ENCODE measurements around the gene CENPW. TPM values are rescaled to one million over a fixed set of nuclear protein-coding genes. Genes with fewer than 3 reads are reported as not detected.
A peak's percentile ranks its signal among the peaks of the same experiment; 100 is the strongest.

The CENPW gene
- 1 to 10 TPM in 2 of 4 donors, under 1 TPM in 1, not detected in 1; 0.83 to 4.2 (median 1.7) TPM for total RNA-seq

- H3K4me1 ChIP-seq = peaks cover 5 to 16% (median 13%) of the 10 kb centered on the region in 4 donors
- H3K36me3 ChIP-seq = no peaks in the 10 kb centered on the region
- H3K27me3 ChIP-seq = no peaks in the 10 kb centered on the region
- DNase-seq (ENCODE audit: extremely low spot score) = peak; percentile 99
- no peaks in the 10 kb centered on the region for H3K9me3 ChIP-seq
- TF ChIP-seq POLR2AphosphoS5 (IDR thresholded peaks at IDR 0.05) (peak; percentile 42 to 68), CTCF (IDR thresholded peaks at IDR 0.05) (no peak)
- peak within 1 kb of the TSS; percentile 58 to 72 (median 65) for H3K4me3 ChIP-seq
- intact Hi-C loops (cut with DNase I) = loop anchor here (5.0 kb wide), 1 partner anchor 777 kb away; the partner anchor contains the start of gene RSPO3
- 2% methylated on average over 40 of the region's 46 CpGs for WGBS
- H3K27ac ChIP-seq (replicated peaks in 1 of 4) = peak within 1 kb of the TSS; percentile 36 to 74 (median 57)
Observed at GRCh38 chr6:126339796-126340609, at the start of gene CENPW. Gene CENPW, plus strand, starts transcription at chr6:126340115. Its CDS starts 159 bp downstream, at chr6:126340274.

- H3K27ac ChIP-seq (replicated peaks in 1 of 4) = no peak overlapping the region
- H3K36me3 ChIP-seq = no peaks in the 10 kb centered on the region
- no peak overlapping the region for H3K4me3 ChIP-seq
- TF ChIP-seq POLR2AphosphoS5 (IDR thresholded peaks at IDR 0.05) (no peak), CTCF (IDR thresholded peaks at IDR 0.05) (no peak), POLR2A (IDR thresholded peaks at IDR 0.05; ENCODE audit: low read depth) (no peak), EP300 (IDR thresholded peaks at IDR 0.05) (no peak)
- H3K4me1 ChIP-seq = no peaks in the 10 kb centered on the region
- H3K9me3 ChIP-seq = no peaks in the 10 kb centered on the region
- intact Hi-C loops (cut with DNase I) = no loop called here
- no peak for DNase-seq (ENCODE audit: extremely low spot score)
- H3K27me3 ChIP-seq = no peaks in the 10 kb centered on the region
Observed at GRCh38 chr6:126293891-126294524, 45.9 kb upstream of the CENPW start.

- intact Hi-C loops (cut with DNase I) = no loop called here
- no peak for TF ChIP-seq POLR2AphosphoS5 (IDR thresholded peaks at IDR 0.05)
- no peak for TF ChIP-seq EP300 (IDR thresholded peaks at IDR 0.05)
- no peak for TF ChIP-seq POLR2A (IDR thresholded peaks at IDR 0.05; ENCODE audit: low read depth)
- TF ChIP-seq CTCF (IDR thresholded peaks at IDR 0.05) = no peak
- Histone ChIP-seq H3K27me3 (no peaks in the 10 kb centered on the region), H3K4me1 (no peaks in the 10 kb centered on the region), H3K9me3 (no peaks in the 10 kb centered on the region), H3K36me3 (no peaks in the 10 kb centered on the region), H3K27ac (replicated peaks in 1 of 4) (no peak overlapping the region), H3K4me3 (no peak overlapping the region)
- no peak for DNase-seq (ENCODE audit: extremely low spot score)
- 64% methylated on average over 3 of the region's 3 CpGs for WGBS
Observed at GRCh38 chr6:126300126-126300525, 39.8 kb upstream of the CENPW start.

- Histone ChIP-seq H3K4me1 (no peaks in the 10 kb centered on the region), H3K27me3 (no peaks in the 10 kb centered on the region), H3K27ac (replicated peaks in 1 of 4) (no peak overlapping the region), H3K4me3 (no peak overlapping the region), H3K36me3 (no peaks in the 10 kb centered on the region), H3K9me3 (no peaks in the 10 kb centered on the region)
- DNase-seq (ENCODE audit: extremely low spot score) = no peak
- TF ChIP-seq CTCF (IDR thresholded peaks at IDR 0.05) (no peak), POLR2A (IDR thresholded peaks at IDR 0.05; ENCODE audit: low read depth) (no peak), EP300 (IDR thresholded peaks at IDR 0.05) (no peak), POLR2AphosphoS5 (IDR thresholded peaks at IDR 0.05) (no peak)
- intact Hi-C loops (cut with DNase I) = no loop called here
Observed at GRCh38 chr6:126300735-126301134, 39.2 kb upstream of the CENPW start.
